HEK293 (cell line): ENCODE data around the gene HAAO.

ENCODE experiments used
- CTCF ChIA-PET: fragments of 350-600 bp; formaldehyde crosslinking; extraction: SDS; loops from one replicate; lab custom pipeline; 2021; ENCODE audit warnings: antibody characterized with exemption; lab: Yijun Ruan, JAX
- POLR2A ChIA-PET: fragments of 300-600 bp; formaldehyde crosslinking; extraction: SDS; loops from one replicate; lab custom pipeline; 2020; ENCODE audit warnings: antibody characterized with exemption, inconsistent platforms; lab: Yijun Ruan, JAX
- H3K27ac ChIP-seq: fragments of 200-500 bp; sonication (Bioruptor generic); 2 replicates; pipeline ENCODE4 v1.5.1; 2014; ENCODE audit warnings: low read depth, low read length, control low read depth, inconsistent platforms; ENCODE audit errors: extremely low read depth
- H3K36me3 ChIP-seq, 2 experiments: fragments of 200-500 bp in 1 of 2; sonication (Bioruptor generic) in 1 of 2; 1 replicate in 1 of 2; 2 replicates in 1 of 2; pipeline ENCODE4 v1.5.1; 2014 to 2017; ENCODE audit warnings: inconsistent platforms in 2 of 2, low read length in 2 of 2; ENCODE audit not compliant: control insufficient read depth in 2 of 2, insufficient read depth in 1 of 2
- H3K4me1 ChIP-seq: fragments of 200-500 bp; sonication (Bioruptor generic); 2 replicates; pipeline ENCODE4 v1.5.1; 2014; ENCODE audit warnings: mild to moderate bottlenecking, low read length, inconsistent platforms; ENCODE audit not compliant: control insufficient read depth, insufficient read depth
- H3K4me3 ChIP-seq: 2 replicates; pipeline ENCODE4 v1.5.1; 2011; ENCODE audit warnings: low read depth, mild to moderate bottlenecking, control low read depth, low read length, moderate library complexity
- H3K9me3 ChIP-seq: fragments of 200-500 bp; sonication (Bioruptor generic); 2 replicates; pipeline ENCODE4 v1.5.1; 2014; ENCODE audit warnings: low read depth, low read length, inconsistent platforms; ENCODE audit not compliant: control insufficient read depth, insufficient read depth
- BCL11A ChIP-seq: fragments of 450-650 bp; formaldehyde crosslinking; IDR thresholded peaks from 2 replicates; pipeline ENCODE4 v1.5.1; 2016; ENCODE audit warnings: low read depth, missing biosample characterization, missing genetic modification characterization
- HOXA7 ChIP-seq: sonication (generic); formaldehyde crosslinking; IDR thresholded peaks from 2 replicates; pipeline ENCODE4 v1.8.1; 2022; ENCODE audit warnings: missing genetic modification reagents, borderline replicate concordance
- HOXD13 ChIP-seq: sonication (generic); formaldehyde crosslinking; IDR thresholded peaks from 2 replicates; pipeline ENCODE4 v1.8.0; 2022; ENCODE audit warnings: missing genetic modification reagents, borderline replicate concordance
- REST ChIP-seq: fragments of 450-650 bp; formaldehyde crosslinking; IDR thresholded peaks from 2 replicates; pipeline ENCODE4 v1.5.1; 2016; ENCODE audit warnings: missing biosample characterization, missing genetic modification characterization
- SETDB1 ChIP-seq: IDR thresholded peaks from one replicate; pipeline ENCODE4 v1.6.1; 2017; ENCODE audit warnings: mild to moderate bottlenecking, low read length, moderate library complexity, mixed read lengths; ENCODE audit not compliant: insufficient read length
- ZBTB21 ChIP-seq: fragments of 450-650 bp; formaldehyde crosslinking; IDR thresholded peaks from 2 replicates; pipeline ENCODE4 v1.5.1; 2017; ENCODE audit warnings: missing biosample characterization, missing genetic modification characterization
- ZNF132 ChIP-seq: fragments of 450-650 bp; formaldehyde crosslinking; IDR thresholded peaks from 2 replicates; pipeline ENCODE4 v1.5.1; 2017; ENCODE audit warnings: missing biosample characterization, missing genetic modification characterization, borderline replicate concordance
- ZNF140 ChIP-seq: fragments of 450-650 bp; formaldehyde crosslinking; IDR thresholded peaks from 2 replicates; pipeline ENCODE4 v1.5.1; 2016; ENCODE audit warnings: missing biosample characterization, missing genetic modification characterization
- ZNF155 ChIP-seq: fragments of 450-650 bp; formaldehyde crosslinking; IDR thresholded peaks from 2 replicates; pipeline ENCODE4 v1.5.1; 2016; ENCODE audit warnings: missing biosample characterization, missing genetic modification characterization
- ZNF335 ChIP-seq: fragments of 450-650 bp; formaldehyde crosslinking; conservative IDR thresholded peaks from 2 replicates; pipeline ENCODE4 v1.5.1; 2016; ENCODE audit warnings: missing biosample characterization, missing genetic modification characterization
- ZNF354C ChIP-seq: fragments of 450-650 bp; formaldehyde crosslinking; IDR thresholded peaks from 2 replicates; pipeline ENCODE4 v1.5.1; 2016; ENCODE audit warnings: missing biosample characterization, missing genetic modification characterization, low read depth, borderline replicate concordance
- ZNF518A ChIP-seq: fragments of 450-650 bp; formaldehyde crosslinking; conservative IDR thresholded peaks from 2 replicates; pipeline ENCODE4 v1.5.1; 2016; ENCODE audit warnings: low read depth, missing biosample characterization, missing genetic modification characterization
- ZNF645 ChIP-seq: fragments of 450-650 bp; formaldehyde crosslinking; IDR thresholded peaks from 2 replicates; pipeline ENCODE4; 2016; ENCODE audit warnings: missing biosample characterization, missing genetic modification characterization
- ZNF76 ChIP-seq: fragments of 450-650 bp; formaldehyde crosslinking; IDR thresholded peaks from 2 replicates; pipeline ENCODE4; 2016; ENCODE audit warnings: low read depth, missing biosample characterization, missing genetic modification characterization, borderline replicate concordance
- ZNF792 ChIP-seq: fragments of 450-650 bp; formaldehyde crosslinking; IDR thresholded peaks from 2 replicates; pipeline ENCODE4 v1.5.1; 2016; ENCODE audit warnings: missing biosample characterization, missing genetic modification characterization

HAAO gene

DNA sequence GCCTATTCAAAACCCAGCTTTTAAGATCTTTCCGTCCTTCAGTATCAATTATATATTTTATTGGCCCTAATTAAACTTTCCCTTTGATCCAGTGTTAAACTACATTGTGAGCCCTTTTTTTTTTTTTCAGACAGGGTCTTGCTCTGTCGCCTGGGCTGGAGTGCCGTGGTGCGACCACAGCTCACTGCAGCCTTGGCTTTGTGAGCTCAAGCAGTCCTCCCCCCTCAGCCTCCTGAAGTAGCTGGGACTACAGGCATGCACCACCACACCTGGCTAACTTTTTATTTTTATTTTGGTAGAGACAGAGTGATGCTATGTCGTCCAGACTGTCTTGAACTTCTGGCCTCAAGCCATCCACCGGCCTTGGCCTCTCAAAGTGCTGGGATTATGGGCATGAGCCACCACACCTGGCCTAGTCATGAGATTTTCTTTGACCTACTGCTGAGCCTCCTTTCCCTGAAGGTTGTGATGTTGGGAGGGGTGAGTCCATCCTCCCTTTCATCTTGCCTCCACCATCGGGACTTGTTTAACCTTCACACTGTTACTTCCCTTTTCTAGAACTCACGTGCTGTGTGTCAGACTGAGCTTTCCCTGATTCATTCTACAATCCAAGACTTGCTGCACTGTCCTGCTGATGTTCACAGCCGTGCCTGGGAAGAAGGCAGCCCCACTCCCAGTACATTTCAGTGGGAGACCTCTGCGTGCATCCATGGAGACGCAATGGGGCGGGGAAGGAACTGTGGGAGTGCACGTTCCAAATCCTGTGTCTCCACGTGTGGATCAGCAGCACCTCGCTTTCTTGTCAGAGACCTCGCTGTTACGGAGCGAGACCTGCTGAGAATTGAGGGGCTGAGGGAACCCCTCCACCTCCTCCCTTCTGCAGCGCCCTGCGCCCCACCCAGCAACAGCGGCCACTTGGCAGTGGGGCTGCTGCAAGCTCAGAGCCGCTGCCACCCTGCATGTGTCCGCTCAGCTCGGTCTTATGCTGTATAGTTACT is 39.3 kb downstream of the HAAO start:
- ChIA-PET CTCF (no interaction called here), POLR2A (no interaction called here)
- H3K36me3 ChIP-seq, result peaks cover 0 to 19% of the 10 kb centered on the region in 2 experiments; a peak in 1 of 3 replicates
- H3K4me1 ChIP-seq, result no peaks in the 10 kb centered on the region
- H3K9me3 ChIP-seq, result no peaks in the 10 kb centered on the region
- TF ChIP-seq ZNF155 (tag by site-specific recombination) (no peak), ZBTB21 (no peak), SETDB1 (no peak), ZNF354C (tag by site-specific recombination) (no peak), HOXD13 (no peak), ZNF518A (no peak), BCL11A (no peak), ZNF132 (no peak), ZNF792 (tag by site-specific recombination) (no peak), ZNF76 (tag by site-specific recombination) (no peak), HOXA7 (CRISPR knock-in tag) (no peak)
- TF ChIP-seq, all 188 proteins: peak for 0
- Histone ChIP-seq H3K4me3 (no peak overlapping the region), H3K27ac (no peak overlapping the region)

GRCh38 chr2:42752314-42752713 is 40.1 kb downstream of the HAAO start:
- no peak for TF ChIP-seq ZNF140
- ChIA-PET CTCF (no interaction called here), POLR2A (no interaction called here)
- Histone ChIP-seq H3K4me1 (no peaks in the 10 kb centered on the region), H3K36me3 (peaks cover 0 to 19% of the 10 kb centered on the region in 2 experiments; a peak in 1 of 3 replicates), H3K4me3 (no peak overlapping the region), H3K27ac (no peak overlapping the region), H3K9me3 (no peaks in the 10 kb centered on the region)

- ChIA-PET CTCF (no interaction called here), POLR2A (no interaction called here)
- Histone ChIP-seq H3K4me3 (no peak overlapping the region), H3K4me1 (no peaks in the 10 kb centered on the region), H3K36me3 (peaks cover 0 to 9% of the 10 kb centered on the region in 2 experiments; a peak in 1 of 3 replicates), H3K27ac (no peak overlapping the region), H3K9me3 (no peaks in the 10 kb centered on the region)
- no peak for TF ChIP-seq ZNF645 (tag by site-specific recombination)
- no peak for TF ChIP-seq ZNF335 (tag by site-specific recombination)
- TF ChIP-seq REST, result 0 out of 2 replicates have a peak, but pooled peaks have one; percentile 29
Observed at GRCh38 chr2:42748840-42749239, 43.5 kb downstream of the HAAO start.
